ENCODE measurements around the gene REG1A.

- TF ChIP-seq CTCF (conservative IDR thresholded peaks at IDR 0.05; ENCODE audit: low read depth, low read length) (no peak), EZH2 (IDR thresholded peaks at IDR 0.05; ENCODE audit: borderline replicate concordance, low read depth, low read length, poor library complexity, severe bottlenecking) (no peak)
These were observed 19.1 kb downstream of the REG1A start for GRCh38 chr2:79139423-79139822.

Measured in A673 (cell line).